GM12874 (cell line): ENCODE results near the gene TMEM145.

Experiments
- TF ChIP-seq, protein P1 (sequence below): IDR thresholded peaks from 2 replicates; pipeline ENCODE4 v1.5.1; 2011; ENCODE audit warnings: low read depth, mild to moderate bottlenecking, control low read depth, low read length, moderate library complexity; ENCODE audit not compliant: insufficient read depth

TMEM145 gene

GRCh38 chr19:42284066-42284501, 29.0 kb upstream of the TMEM145 start:
- TF ChIP-seq, protein P1, sequence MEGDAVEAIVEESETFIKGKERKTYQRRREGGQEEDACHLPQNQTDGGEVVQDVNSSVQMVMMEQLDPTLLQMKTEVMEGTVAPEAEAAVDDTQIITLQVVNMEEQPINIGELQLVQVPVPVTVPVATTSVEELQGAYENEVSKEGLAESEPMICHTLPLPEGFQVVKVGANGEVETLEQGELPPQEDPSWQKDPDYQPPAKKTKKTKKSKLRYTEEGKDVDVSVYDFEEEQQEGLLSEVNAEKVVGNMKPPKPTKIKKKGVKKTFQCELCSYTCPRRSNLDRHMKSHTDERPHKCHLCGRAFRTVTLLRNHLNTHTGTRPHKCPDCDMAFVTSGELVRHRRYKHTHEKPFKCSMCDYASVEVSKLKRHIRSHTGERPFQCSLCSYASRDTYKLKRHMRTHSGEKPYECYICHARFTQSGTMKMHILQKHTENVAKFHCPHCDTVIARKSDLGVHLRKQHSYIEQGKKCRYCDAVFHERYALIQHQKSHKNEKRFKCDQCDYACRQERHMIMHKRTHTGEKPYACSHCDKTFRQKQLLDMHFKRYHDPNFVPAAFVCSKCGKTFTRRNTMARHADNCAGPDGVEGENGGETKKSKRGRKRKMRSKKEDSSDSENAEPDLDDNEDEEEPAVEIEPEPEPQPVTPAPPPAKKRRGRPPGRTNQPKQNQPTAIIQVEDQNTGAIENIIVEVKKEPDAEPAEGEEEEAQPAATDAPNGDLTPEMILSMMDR = no peak

DNA sequence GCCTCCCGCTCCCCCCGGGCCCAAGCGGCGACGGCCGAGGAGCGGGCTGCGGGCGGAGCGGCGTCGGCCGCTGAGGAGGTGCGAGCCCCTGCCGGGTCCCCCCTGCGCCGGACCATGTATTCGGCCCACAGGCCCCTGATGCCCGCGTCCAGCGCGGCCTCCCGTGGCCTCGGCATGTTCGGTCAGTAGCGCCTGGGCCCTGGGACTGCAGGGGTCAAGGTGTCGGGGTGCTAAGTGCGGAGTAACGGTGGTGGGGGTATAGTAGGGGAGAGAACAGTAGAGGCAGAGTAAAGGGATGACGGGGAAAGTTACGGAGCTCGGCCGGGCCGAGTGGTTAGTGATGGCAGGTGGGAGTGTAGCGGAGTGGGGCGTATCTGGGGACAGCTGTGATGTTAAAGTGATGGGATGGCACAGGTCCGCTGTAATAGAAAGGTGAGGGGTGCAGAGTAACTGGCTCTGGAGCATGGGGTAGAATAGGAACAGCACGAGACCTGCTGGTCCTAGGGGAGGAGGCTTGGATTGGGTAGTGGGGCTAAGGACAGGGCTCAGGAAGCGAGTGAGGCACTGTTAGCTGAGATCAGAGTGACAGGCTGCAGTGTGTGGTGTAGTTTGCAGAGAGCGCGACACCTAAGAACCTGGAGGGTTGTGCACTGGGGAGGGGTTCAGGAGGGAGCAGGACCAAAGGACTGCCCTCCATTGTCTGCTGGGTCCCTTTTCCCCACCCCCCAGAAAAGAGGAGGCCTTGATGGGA, 28.3 kb upstream of the TMEM145 start:
- TF ChIP-seq, protein P1 = no peak

- TF ChIP-seq, protein P1 = peak; percentile 16; the same call in 1 of the 2 replicates
Observed at GRCh38 chr19:42285541-42285941, 27.6 kb upstream of the TMEM145 start.

GRCh38 chr19:42285988-42286348, 27.1 kb upstream of the TMEM145 start:
- TF ChIP-seq, protein P1 = no peak

DNA sequence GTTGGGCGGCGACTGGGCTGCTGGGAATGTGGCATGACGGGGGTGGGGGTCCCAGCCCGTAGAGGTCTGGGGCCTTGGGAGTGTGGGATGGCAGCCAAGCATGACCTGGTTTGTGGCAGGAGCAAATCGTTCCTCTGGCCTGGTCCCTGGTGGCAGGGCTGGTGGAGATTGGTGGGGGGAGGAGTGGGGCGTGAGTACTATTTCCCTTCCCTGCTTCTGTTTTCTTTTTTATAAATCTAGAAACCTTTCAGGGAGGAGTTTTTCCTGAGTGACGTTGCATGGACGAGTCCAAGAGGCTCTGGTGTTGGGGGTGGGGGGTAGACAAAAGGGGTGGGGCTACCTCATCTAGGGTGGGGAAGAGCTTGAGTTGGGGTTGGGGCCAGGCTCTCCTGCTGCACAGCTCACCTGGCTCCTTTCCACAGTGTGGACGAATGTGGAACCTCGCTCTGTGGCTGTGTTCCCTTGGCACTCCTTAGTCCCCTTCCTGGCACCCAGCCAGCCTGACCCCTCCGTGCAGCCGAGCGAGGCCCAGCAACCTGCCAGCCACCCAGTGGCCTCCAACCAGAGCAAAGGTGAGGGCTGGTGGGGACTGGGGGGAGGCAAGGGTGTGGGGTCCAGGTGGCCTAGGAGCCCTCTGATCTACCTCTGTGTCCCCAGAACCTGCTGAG, 26.6 kb upstream of the TMEM145 start:
- TF ChIP-seq, protein P1 = no peak

- TF ChIP-seq, protein P1 = no peak
Observed at GRCh38 chr19:42287017-42287826, 25.9 kb upstream of the TMEM145 start.

DNA sequence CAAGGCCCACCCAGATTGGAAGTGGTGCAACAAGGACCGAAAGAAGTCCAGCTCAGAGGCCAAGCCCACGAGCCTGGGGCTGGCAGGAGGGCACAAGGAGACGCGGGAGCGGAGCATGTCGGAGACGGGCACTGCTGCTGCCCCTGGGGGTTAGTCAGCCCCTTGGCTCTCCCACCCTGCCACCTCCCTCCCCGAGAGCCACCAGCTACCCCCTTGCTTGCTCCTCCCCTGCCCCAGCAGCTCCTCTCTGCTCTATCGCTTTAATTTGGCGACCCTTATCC, 25.3 kb upstream of the TMEM145 start:
- TF ChIP-seq, protein P1 = no peak
